GM18517 (cell line): ENCODE data around the gene BCAS1.

Source experiments
- ATAC-seq: cut with Tn5 transposase; IDR thresholded peaks from one replicate; pipeline ENCODE4 v1.9.1; 2021; ENCODE audit warnings: mild to moderate bottlenecking, moderate library complexity; ENCODE audit not compliant: unreplicated experiment

Gene BCAS1

GRCh38 chr20:53967527-53967926 lies 102.9 kb downstream of the BCAS1 start:
- no peak for ATAC-seq

- ATAC-seq: no peak
These were observed 103.5 kb downstream of the BCAS1 start for GRCh38 chr20:53966774-53967398.

- no peak for ATAC-seq
These were observed 105.7 kb downstream of the BCAS1 start for GRCh38 chr20:53964501-53965253.

- no peak for ATAC-seq
These were observed 106.3 kb downstream of the BCAS1 start for GRCh38 chr20:53964067-53964466.

- ATAC-seq: no peak
These were observed 106.8 kb downstream of the BCAS1 start for GRCh38 chr20:53963635-53964034.

GRCh38 chr20:53962388-53962787 lies 108.0 kb downstream of the BCAS1 start:
- no peak for ATAC-seq

- no peak for ATAC-seq
These were observed 108.9 kb downstream of the BCAS1 start for GRCh38 chr20:53961527-53961926.

- no peak for ATAC-seq
These were observed 109.7 kb downstream of the BCAS1 start for GRCh38 chr20:53960579-53961272.

GRCh38 chr20:53959911-53960578 lies 110.3 kb downstream of the BCAS1 start:
- no peak for ATAC-seq

GRCh38 chr20:53958260-53958659 lies 112.1 kb downstream of the BCAS1 start:
- ATAC-seq: no peak

GRCh38 chr20:53957451-53958172 lies 112.8 kb downstream of the BCAS1 start:
- no peak for ATAC-seq

GRCh38 chr20:53956013-53956715 lies 114.2 kb downstream of the BCAS1 start:
- ATAC-seq: no peak

GRCh38 chr20:53954723-53955658 lies 115.4 kb downstream of the BCAS1 start:
- no peak for ATAC-seq

GRCh38 chr20:53952528-53953096 lies 117.8 kb downstream of the BCAS1 start:
- no peak for ATAC-seq

GRCh38 chr20:53950578-53950977 lies 119.8 kb downstream of the BCAS1 start:
- no peak for ATAC-seq

- ATAC-seq: no peak
These were observed 120.4 kb downstream of the BCAS1 start for GRCh38 chr20:53950031-53950430.

- ATAC-seq: peak; percentile 63
These were observed 121.0 kb downstream of the BCAS1 start for GRCh38 chr20:53949319-53949839.
